ENCODE measurements around the gene ATP11A.

DNA sequence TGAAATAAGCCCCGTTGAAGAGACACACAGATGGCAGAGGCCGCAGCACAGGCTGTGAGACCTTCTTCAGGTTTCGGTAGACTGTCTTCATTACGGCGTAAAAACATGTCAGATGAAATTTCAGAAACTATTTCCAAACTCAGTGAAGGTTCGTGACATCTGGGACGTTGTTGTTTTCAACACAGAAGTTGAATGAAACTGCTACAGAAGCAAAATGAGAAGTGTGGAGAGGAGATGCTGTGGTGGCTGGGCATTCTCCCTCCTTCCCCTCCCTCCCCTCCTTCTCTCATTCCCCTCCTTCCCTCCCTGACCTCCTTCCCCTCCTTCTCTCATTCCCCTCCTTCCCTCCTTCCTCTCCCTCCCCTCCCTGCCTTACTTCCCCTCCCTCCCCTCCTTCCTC is 113.6 kb downstream of the ATP11A start:
- TF ChIP-seq, protein P1, sequence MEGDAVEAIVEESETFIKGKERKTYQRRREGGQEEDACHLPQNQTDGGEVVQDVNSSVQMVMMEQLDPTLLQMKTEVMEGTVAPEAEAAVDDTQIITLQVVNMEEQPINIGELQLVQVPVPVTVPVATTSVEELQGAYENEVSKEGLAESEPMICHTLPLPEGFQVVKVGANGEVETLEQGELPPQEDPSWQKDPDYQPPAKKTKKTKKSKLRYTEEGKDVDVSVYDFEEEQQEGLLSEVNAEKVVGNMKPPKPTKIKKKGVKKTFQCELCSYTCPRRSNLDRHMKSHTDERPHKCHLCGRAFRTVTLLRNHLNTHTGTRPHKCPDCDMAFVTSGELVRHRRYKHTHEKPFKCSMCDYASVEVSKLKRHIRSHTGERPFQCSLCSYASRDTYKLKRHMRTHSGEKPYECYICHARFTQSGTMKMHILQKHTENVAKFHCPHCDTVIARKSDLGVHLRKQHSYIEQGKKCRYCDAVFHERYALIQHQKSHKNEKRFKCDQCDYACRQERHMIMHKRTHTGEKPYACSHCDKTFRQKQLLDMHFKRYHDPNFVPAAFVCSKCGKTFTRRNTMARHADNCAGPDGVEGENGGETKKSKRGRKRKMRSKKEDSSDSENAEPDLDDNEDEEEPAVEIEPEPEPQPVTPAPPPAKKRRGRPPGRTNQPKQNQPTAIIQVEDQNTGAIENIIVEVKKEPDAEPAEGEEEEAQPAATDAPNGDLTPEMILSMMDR (conservative IDR thresholded peaks at IDR 0.05; ENCODE audit: low read depth in 2 of 2): no peak
- TF ChIP-seq EZH2 (IDR thresholded peaks at IDR 0.05; ENCODE audit: low read depth, unreplicated experiment) (no peak), EZH2phosphoT487 (IDR thresholded peaks at IDR 0.05; ENCODE audit: unreplicated experiment) (no peak), POLR2AphosphoS5 (IDR thresholded peaks at IDR 0.05; ENCODE audit: low read depth) (no peak)
- TF ChIP-seq, protein P2, sequence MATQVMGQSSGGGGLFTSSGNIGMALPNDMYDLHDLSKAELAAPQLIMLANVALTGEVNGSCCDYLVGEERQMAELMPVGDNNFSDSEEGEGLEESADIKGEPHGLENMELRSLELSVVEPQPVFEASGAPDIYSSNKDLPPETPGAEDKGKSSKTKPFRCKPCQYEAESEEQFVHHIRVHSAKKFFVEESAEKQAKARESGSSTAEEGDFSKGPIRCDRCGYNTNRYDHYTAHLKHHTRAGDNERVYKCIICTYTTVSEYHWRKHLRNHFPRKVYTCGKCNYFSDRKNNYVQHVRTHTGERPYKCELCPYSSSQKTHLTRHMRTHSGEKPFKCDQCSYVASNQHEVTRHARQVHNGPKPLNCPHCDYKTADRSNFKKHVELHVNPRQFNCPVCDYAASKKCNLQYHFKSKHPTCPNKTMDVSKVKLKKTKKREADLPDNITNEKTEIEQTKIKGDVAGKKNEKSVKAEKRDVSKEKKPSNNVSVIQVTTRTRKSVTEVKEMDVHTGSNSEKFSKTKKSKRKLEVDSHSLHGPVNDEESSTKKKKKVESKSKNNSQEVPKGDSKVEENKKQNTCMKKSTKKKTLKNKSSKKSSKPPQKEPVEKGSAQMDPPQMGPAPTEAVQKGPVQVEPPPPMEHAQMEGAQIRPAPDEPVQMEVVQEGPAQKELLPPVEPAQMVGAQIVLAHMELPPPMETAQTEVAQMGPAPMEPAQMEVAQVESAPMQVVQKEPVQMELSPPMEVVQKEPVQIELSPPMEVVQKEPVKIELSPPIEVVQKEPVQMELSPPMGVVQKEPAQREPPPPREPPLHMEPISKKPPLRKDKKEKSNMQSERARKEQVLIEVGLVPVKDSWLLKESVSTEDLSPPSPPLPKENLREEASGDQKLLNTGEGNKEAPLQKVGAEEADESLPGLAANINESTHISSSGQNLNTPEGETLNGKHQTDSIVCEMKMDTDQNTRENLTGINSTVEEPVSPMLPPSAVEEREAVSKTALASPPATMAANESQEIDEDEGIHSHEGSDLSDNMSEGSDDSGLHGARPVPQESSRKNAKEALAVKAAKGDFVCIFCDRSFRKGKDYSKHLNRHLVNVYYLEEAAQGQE (IDR thresholded peaks at IDR 0.05; ENCODE audit: unreplicated experiment): no peak
- TF ChIP-seq, protein P3, sequence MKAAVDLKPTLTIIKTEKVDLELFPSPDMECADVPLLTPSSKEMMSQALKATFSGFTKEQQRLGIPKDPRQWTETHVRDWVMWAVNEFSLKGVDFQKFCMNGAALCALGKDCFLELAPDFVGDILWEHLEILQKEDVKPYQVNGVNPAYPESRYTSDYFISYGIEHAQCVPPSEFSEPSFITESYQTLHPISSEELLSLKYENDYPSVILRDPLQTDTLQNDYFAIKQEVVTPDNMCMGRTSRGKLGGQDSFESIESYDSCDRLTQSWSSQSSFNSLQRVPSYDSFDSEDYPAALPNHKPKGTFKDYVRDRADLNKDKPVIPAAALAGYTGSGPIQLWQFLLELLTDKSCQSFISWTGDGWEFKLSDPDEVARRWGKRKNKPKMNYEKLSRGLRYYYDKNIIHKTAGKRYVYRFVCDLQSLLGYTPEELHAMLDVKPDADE (IDR thresholded peaks at IDR 0.05): no peak

All from GM23338 (cell line).